Femur (tissue), 1 donor: ENCODE measurements around the gene ABLIM3.

ENCODE experiments used
- DNase-seq: peaks from one replicate; pipeline ENCODE4 v3.0.0-alpha.2; 2017

ABLIM3 gene

DNA sequence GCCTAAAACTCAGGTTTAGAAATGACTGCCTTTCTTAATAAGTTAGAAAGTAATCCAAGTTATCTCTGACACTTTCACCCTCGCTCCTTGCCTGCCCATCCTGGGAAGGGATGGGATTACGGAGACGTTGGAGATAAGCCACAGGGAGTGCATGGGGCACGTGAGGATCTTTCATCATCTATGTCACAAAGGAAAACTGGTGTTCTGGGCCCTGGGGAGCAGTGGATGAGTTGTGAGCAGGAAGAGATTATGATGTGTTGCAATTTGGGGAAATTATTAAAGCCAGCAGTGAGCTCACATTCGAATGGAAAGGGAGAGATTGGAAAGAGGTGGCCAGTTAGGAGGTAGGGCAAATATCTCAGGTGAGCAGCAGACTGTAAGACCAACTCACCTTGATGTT is 143.2 kb downstream of the ABLIM3 start:
- no peak for DNase-seq

DNA sequence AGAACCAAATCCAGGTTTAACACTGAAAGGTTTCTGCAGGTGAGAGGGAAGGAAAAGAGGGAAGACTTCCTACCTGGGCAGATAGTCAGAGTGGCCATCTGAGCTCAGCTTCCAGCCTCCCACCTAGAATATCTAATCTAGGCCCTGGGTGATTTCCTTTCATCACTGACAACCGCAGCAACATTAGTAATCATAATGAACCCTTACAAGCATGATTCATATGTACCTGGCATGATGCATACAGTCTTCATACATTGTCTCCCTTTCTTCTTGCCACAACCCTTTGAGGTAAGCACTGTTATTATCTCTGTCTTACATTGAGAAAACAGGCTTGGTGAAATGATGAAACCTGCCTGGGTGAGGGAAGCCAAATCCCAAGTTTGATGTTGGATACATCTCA is 143.9 kb downstream of the ABLIM3 start:
- DNase-seq, result no peak

DNA sequence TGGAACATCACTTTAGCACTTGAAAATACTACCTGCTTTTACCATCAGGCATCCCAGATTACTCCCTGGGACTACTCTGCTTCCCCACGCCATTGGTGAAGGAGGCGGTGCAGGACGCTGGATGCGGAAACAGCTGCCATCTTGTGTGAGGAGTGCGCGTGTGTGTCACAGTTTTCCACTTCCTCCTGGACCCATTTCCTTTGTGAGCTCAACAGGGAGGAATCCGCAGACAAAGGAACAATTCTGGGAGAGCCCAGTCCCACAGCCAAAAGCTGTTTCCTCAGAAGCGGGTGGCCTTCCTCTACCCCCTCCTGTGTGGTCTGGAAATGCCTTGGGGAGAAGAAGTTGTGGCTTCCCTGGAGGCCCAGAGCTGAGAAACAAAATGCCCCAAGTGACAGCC is 147.1 kb downstream of the ABLIM3 start:
- DNase-seq, result peak; percentile 67

DNA sequence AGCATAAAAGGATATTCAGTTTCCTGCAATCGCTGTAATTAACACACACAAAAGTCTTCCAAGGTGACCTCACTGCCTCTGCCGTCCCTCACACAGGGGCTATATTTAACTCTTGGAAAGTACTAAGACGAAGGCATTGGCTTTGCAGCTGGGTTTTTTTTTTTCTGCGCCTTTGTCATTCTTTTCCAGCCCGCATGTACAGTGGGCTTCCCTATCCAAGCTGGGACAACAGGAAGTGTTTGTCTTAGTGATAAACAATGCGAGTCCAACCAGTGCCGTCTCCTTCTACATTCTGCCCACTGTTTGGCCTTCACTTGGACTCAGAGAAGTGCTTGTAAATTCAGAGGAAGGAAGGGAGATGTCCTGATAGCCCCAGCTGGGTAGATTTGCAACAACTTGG is 148.0 kb downstream of the ABLIM3 start:
- DNase-seq, result no peak

- no peak for DNase-seq
Observed at GRCh38 chr5:149294872-149295829, 153.9 kb downstream of the ABLIM3 start.

GRCh38 chr5:149297340-149298025 is 156.2 kb downstream of the ABLIM3 start:
- DNase-seq, result no peak

DNA sequence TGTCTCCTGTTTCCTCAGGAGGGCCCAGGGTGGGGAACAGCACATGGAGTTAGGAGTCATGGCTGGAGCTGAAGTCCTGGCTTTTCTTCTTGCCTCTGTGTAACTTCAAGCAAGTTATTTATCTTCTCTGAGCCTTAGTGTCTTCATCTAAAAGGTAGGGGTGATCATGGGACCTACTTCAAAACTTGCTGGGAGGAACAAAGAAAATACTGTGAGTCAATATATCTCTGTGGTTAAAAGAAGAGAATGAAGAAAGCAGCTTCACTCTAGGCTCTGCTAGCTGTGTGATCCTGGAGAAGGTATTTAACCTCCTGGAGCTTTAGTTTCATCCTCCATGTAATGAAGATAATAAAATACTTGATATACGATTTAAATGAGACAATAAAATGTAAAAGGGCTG is 156.9 kb downstream of the ABLIM3 start:
- no peak for DNase-seq

DNA sequence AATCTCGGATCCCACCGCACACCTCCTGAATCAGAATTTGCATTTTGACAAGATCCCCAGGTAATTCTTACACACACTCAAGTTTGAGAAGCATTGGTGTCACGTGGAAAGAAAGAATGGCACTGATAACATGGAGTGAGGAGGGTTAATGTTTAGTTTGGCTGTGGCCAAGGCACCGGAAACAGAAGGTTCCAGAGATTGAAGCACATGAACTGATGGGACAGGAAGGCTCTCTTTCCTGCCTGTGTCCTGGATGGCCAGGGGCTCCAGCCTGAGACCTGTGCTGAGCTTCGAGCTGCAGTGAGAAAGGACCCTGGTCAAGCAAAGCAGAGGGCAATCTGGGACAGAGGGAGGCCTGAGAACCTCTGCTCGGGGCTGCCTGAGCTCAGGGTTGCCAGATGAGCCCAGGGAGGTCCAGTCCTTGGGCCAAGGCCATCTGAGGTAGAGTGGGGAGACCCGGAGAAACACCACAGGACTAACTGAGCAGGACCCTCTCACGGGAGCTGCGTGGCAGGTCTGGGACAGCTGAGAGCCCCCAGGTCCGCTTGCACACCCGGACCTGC is 157.6 kb downstream of the ABLIM3 start:
- no peak for DNase-seq

GRCh38 chr5:149299451-149300054 is 158.3 kb downstream of the ABLIM3 start:
- no peak for DNase-seq

- DNase-seq, result no peak
Observed at GRCh38 chr5:149300441-149300840, 159.1 kb downstream of the ABLIM3 start.

DNA sequence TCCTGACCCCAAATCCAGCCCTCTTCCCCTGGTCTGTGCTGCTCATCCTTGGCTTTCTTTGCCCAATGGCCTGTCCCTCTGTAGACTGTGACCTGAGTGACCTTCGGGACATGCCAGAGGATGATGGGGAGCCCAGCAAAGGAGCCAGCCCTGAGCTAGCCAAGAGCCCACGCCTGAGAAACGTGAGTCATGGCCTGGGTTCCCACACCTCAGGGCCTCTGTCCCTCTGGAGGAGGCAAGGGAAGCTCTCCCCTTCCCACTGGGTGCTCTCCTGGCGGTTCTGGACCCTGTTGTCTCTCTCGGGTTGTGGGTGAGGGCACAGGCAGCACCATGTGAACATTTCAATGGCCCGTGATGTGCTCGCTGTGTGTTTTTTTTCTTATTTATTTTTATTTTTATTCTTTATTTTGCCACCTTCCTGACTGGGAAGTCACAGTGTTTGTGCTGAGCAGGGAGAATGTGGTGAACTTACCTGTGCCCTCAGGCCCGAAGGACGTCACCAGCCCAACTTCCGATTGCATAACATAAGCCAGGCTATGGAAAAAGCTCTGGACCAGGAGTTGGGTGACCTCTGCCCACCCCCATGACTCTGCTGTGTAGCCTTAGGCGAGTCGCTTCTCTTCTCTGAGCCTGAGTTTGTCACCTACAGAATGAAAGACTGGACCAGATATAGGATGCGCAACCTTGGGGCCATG is 159.9 kb downstream of the ABLIM3 start:
- DNase-seq, result no peak

DNA sequence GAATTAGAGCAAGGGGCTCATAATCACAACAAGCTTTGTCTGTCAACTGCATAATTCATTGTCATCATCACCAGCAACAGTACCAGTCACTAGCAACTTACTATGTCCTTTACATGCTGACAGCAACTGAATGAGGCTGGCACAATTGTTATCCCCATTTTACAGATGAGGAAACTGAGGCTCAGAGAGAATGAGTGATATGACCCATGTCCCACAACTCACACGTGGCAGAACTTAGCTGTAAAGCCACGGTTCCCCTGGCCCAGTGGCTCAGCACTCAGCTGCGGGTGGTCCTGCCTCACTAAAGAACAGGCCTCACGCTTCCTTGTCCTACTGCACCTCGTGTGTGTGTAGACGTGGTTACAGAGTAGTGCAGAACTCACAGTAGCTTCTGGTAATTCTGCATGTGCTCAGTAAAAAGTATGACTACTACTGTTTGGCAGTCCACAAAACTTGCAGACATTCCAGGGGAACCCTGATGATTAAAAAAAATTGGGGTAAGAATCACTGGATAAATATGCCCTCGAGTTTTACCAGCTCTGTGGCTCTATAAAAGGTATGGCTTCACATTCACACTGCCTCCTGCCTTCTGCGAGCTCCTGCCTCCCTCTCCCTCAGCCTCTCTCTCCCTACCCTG is 160.6 kb downstream of the ABLIM3 start:
- no peak for DNase-seq

GRCh38 chr5:149302641-149303040 is 161.3 kb downstream of the ABLIM3 start:
- DNase-seq, result no peak

DNA sequence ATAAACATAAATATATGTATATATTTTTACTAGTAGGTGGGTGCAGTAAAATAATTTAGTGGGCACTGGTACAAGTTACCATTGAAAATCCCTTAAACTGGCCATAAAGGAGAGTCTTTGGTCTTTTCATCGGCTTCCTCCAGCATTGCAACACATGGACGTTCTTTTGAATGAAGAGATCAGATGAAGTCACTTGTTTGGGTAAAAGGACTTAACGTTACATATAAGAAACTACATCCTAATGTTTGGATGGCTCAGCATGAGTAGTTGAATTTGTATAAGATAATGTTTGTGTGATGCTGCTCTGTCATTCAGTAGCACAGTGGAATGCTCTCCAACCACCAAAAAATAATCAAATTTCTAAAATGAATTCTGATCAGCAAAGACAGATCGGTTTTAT is 161.9 kb downstream of the ABLIM3 start:
- DNase-seq, result no peak

GRCh38 chr5:149304195-149305078 is 163.1 kb downstream of the ABLIM3 start:
- no peak for DNase-seq

- no peak for DNase-seq
Observed at GRCh38 chr5:149309354-149309753, 168.1 kb downstream of the ABLIM3 start.
